Sigmoid colon (tissue), 7 donors: ENCODE measurements around the gene LRGUK. TPM values are rescaled to one million over a fixed set of nuclear protein-coding genes. Genes with fewer than 3 reads are reported as not detected.

Experiments
- DNase-seq: peaks from one replicate; pipeline ENCODE4 v3.0.0-alpha.2; 2019
- H3K27ac ChIP-seq, 4 donors: fragments of 200-600 bp; sonication (generic); one replicate each; pipeline ENCODE4 v1.5.1; 2016 to 2019; ENCODE audit warnings: mild to moderate bottlenecking in 1 of 4
- H3K27me3 ChIP-seq, 3 donors: fragments of 200-600 bp; sonication (generic); one replicate each; pipeline ENCODE4 v1.5.1; 2019; ENCODE audit warnings: mild to moderate bottlenecking in 1 of 3
- H3K36me3 ChIP-seq, 4 donors: fragments of 200-600 bp; sonication (generic); one replicate each; pipeline ENCODE4 v1.5.1; 2016 to 2019
- H3K4me1 ChIP-seq, 4 donors: fragments of 200-600 bp; sonication (generic); one replicate each; pipeline ENCODE4 v1.5.1; 2017 to 2019
- H3K4me3 ChIP-seq, 4 donors: fragments of 200-600 bp; sonication (generic); one replicate each; pipeline ENCODE4 v1.5.1; 2017 to 2019; ENCODE audit warnings: mild to moderate bottlenecking in 2 of 4, moderate library complexity in 1 of 4
- H3K9me3 ChIP-seq, 4 donors: fragments of 200-600 bp in 3 of 4; sonication (generic) in 3 of 4; one replicate each; pipeline versions ENCODE4 v1.5.1 to v1.6.1; 2013 to 2019
- EP300 ChIP-seq, 4 donors: sonication (generic); formaldehyde crosslinking; IDR thresholded peaks; one replicate each; pipeline ENCODE4 v1.6.1; 2017; ENCODE audit warnings: antibody characterized with exemption in 4 of 4
- POLR2A ChIP-seq, 2 donors: fragments of 450-650 bp; IDR thresholded peaks; one replicate each; pipeline ENCODE4 v1.6.1; 2016; ENCODE audit warnings: antibody characterized with exemption in 2 of 2, mild to moderate bottlenecking in 2 of 2, moderate library complexity in 2 of 2
- POLR2AphosphoS5 ChIP-seq, 4 donors: sonication (generic); formaldehyde crosslinking; IDR thresholded peaks; one replicate each; pipeline ENCODE4 v1.6.1; 2017; ENCODE audit warnings: antibody characterized with exemption in 4 of 4
- WGBS, 2 donors: extraction: QIAGEN DNeasy Blood & Tissue Kit; methylation state at CpG; one replicate each; pipeline ENCODE4 v1.1.7; 2013; 5-methylcytosine and 5-hydroxymethylcytosine counted together
- intact Hi-C: fragments of 100-400 bp; cut with DNase I; formaldehyde crosslinking; loops from one replicate; pipeline ENCODE4 v1.15.1; 2023
- polyA plus RNA-seq, 3 donors: library from polyadenylated mRNA; stranded (reverse); fragments of 200-250 nt; gene quantifications; one replicate each; pipeline ENCODE4 v1.2.3, GENCODE V29; 2013
- total RNA-seq, 4 donors: library from RNA; depleted of rRNA; stranded (reverse); fragments of >200 nt; gene quantifications; one replicate each; pipeline ENCODE4 v1.1.0, GENCODE V29; 2016
- TF ChIP-seq, protein P1 (sequence below), 4 experiments: fragments of 450-650 bp in 3 of 4; fragments of 200-600 bp in 1 of 4; IDR thresholded peaks; one replicate each; pipeline ENCODE4 v1.5.1; 2016 to 2019; ENCODE audit warnings: antibody characterized with exemption in 4 of 4, mild to moderate bottlenecking in 3 of 4, moderate library complexity in 2 of 4
- donor health status: healthy with polysubstance abuse.
- donor health status: Bipolar disorder and iron deficiency.
- donor health status: healthy.

LRGUK gene
- total and polyA plus RNA-seq, 7 donors: 0.03 to 0.71 (median 0.33) TPM; not detected in 2

DNA sequence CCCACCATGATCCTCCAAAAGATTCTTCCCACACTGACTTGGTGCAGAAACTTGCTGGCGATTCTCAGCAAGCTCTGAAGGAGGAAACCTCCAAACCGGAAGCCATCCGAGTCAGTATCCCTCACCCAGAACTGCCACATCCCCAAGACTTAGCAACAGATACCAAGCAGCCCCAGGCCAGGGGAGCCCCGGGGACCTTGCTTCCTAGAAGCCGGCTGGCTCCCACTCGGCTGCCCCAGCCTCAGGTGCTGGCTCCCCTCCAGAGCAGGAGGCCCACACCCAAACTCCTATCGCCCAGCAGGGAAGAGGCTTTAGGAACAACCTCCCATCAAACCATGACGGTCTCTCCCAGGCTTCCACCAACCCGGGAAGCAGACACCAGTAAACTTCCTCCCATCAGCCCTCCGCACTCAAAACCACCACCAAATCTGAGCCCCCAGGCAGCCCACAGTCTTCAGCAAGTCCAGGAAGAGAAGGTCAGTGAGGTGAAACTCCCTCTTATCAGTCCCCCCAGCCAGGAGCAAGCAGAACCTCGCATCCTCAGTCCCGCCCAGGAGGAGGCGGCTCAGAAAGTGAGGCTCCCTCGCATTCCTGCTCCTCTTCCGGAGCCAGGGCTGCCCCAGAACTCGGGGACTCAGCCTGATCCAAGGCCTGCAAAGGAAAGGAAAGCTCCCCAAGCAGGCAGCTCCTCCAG is 82.3 kb downstream of the LRGUK start:
- H3K4me1 ChIP-seq: no peaks in the 10 kb centered on the region
- no peak for DNase-seq
- H3K36me3 ChIP-seq: no peaks in the 10 kb centered on the region
- H3K27ac ChIP-seq: no peak overlapping the region
- intact Hi-C loops: no loop called here
- TF ChIP-seq POLR2A (IDR thresholded peaks at IDR 0.05) (no peak), EP300 (IDR thresholded peaks at IDR 0.05) (no peak), POLR2AphosphoS5 (IDR thresholded peaks at IDR 0.05) (no peak)
- TF ChIP-seq, protein P1, sequence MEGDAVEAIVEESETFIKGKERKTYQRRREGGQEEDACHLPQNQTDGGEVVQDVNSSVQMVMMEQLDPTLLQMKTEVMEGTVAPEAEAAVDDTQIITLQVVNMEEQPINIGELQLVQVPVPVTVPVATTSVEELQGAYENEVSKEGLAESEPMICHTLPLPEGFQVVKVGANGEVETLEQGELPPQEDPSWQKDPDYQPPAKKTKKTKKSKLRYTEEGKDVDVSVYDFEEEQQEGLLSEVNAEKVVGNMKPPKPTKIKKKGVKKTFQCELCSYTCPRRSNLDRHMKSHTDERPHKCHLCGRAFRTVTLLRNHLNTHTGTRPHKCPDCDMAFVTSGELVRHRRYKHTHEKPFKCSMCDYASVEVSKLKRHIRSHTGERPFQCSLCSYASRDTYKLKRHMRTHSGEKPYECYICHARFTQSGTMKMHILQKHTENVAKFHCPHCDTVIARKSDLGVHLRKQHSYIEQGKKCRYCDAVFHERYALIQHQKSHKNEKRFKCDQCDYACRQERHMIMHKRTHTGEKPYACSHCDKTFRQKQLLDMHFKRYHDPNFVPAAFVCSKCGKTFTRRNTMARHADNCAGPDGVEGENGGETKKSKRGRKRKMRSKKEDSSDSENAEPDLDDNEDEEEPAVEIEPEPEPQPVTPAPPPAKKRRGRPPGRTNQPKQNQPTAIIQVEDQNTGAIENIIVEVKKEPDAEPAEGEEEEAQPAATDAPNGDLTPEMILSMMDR (IDR thresholded peaks at IDR 0.05): no peak
- 84 to 85% methylated on average over 16 of the region's 16 CpGs for WGBS, 2 donors
- H3K4me3 ChIP-seq: no peak overlapping the region
- H3K27me3 ChIP-seq: no peaks in the 10 kb centered on the region
- H3K9me3 ChIP-seq: no peaks in the 10 kb centered on the region

DNA sequence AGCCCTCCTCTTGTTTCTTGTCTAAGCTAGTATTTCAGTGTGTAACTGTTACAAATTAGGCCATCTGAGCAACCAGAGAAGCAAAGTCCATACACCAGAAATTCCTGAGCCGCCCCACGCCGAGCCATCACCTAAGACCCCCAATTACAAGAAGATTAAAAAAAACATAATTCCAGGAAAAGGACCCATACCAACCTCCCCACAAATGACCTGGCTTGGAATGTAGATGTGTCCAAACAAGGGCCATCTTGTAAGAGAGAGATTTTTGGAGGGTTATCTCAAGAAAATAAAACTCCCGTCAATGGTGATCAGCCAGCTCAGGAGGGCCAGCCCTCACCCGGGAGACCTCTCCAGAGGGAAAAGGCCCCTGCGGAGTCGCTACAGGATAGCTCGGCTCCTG is 83.1 kb downstream of the LRGUK start:
- DNase-seq: no peak
- H3K27me3 ChIP-seq: no peaks in the 10 kb centered on the region
- H3K36me3 ChIP-seq: no peaks in the 10 kb centered on the region
- TF ChIP-seq, protein P1 (IDR thresholded peaks at IDR 0.05): no peak
- no peak for TF ChIP-seq POLR2A (IDR thresholded peaks at IDR 0.05)
- TF ChIP-seq POLR2AphosphoS5 (IDR thresholded peaks at IDR 0.05): no peak
- no peak for TF ChIP-seq EP300 (IDR thresholded peaks at IDR 0.05)
- intact Hi-C loops: no loop called here
- no peak overlapping the region for H3K4me3 ChIP-seq
- no peaks in the 10 kb centered on the region for H3K9me3 ChIP-seq
- H3K4me1 ChIP-seq: no peaks in the 10 kb centered on the region
- H3K27ac ChIP-seq: no peak overlapping the region
- WGBS, 2 donors: 94% methylated on average over 8 of the region's 8 CpGs

- no peak overlapping the region for H3K4me3 ChIP-seq
- H3K4me1 ChIP-seq: no peaks in the 10 kb centered on the region
- intact Hi-C loops: no loop called here
- H3K36me3 ChIP-seq: no peaks in the 10 kb centered on the region
- DNase-seq: no peak
- H3K27me3 ChIP-seq: no peaks in the 10 kb centered on the region
- no peak overlapping the region for H3K27ac ChIP-seq
- H3K9me3 ChIP-seq: no peaks in the 10 kb centered on the region
- no peak for TF ChIP-seq POLR2A (IDR thresholded peaks at IDR 0.05)
- TF ChIP-seq POLR2AphosphoS5 (IDR thresholded peaks at IDR 0.05): no peak
- no peak for TF ChIP-seq EP300 (IDR thresholded peaks at IDR 0.05)
- TF ChIP-seq, protein P1 (IDR thresholded peaks at IDR 0.05): no peak
- 87 to 89% methylated on average over 7 of the region's 7 CpGs for WGBS, 2 donors
These were observed 84.0 kb downstream of the LRGUK start for GRCh38 chr7:134210976-134211663.

GRCh38 chr7:134211817-134212216 is 84.7 kb downstream of the LRGUK start:
- TF ChIP-seq, protein P1 (IDR thresholded peaks at IDR 0.05): no peak

More at GRCh38 chr7:134211817-134212216, 84.7 kb downstream of the LRGUK start:
- H3K9me3 ChIP-seq: no peaks in the 10 kb centered on the region
- no peaks in the 10 kb centered on the region for H3K36me3 ChIP-seq
- no peak overlapping the region for H3K4me3 ChIP-seq
- H3K4me1 ChIP-seq: no peaks in the 10 kb centered on the region
- intact Hi-C loops: no loop called here
- no peak overlapping the region for H3K27ac ChIP-seq
- DNase-seq: no peak
- H3K27me3 ChIP-seq: no peaks in the 10 kb centered on the region
